ENCODE measurements around the gene PGAP6.

The PGAP6 gene

DNA sequence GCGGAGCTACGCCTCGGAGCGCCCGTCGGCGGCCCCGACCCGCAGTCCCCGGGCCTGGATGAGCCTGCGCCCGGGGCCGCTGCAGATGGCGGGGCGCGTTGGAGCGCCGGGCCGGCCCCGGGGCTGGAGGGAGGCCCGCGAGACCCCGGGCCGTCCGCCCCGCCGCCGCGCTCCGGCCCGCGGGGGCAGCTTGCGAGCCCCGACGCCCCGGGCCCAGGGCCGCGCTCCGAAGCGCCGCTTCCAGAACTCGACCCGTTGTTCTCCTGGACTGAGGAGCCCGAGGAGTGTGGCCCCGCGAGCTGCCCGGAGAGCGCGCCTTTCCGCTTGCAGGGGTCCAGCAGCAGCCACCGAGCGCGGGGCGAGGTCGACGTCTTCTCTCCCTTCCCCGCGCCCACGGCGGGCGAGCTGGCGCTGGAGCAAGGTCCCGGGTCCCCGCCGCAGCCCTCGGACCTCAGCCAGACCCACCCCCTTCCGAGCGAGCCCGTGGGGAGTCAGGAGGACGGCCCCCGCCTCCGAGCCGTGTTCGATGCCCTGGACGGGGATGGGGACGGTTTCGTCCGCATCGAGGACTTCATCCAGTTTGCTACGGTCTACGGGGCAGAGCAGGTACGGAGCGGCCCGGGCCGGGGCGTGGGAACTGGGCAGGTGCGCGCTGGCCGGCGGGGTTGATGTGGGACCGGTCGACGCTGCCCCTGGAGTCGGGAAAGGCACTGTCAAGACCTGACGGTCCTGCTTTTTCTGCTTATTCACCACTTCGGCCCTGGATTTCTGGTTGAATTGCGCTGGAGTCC, 44.5 kb upstream of the PGAP6 start:
- H3K27ac ChIP-seq (ENCODE audit: poor library complexity, severe bottlenecking): peak overlapping the region; percentile 95
- peak overlapping the region; percentile 77 for H3K4me3 ChIP-seq (ENCODE audit: severe bottlenecking)
- H3K27me3 ChIP-seq (ENCODE audit: insufficient read depth, poor library complexity, severe bottlenecking): no peaks in the 10 kb centered on the region
- DNase-seq (ENCODE audit: low spot score): no peak
- H3K36me3 ChIP-seq (ENCODE audit: low read depth): peaks cover 17% of the 10 kb centered on the region
- H3K4me1 ChIP-seq (ENCODE audit: insufficient read depth, poor library complexity, severe bottlenecking): peaks cover 13% of the 10 kb centered on the region
- H3K9me3 ChIP-seq (ENCODE audit: severe bottlenecking): no peaks in the 10 kb centered on the region
- ATAC-seq (ENCODE audit: low read depth): peak; percentile 10; the same call in 1 of the 3 replicates
- TF ChIP-seq, protein P1, sequence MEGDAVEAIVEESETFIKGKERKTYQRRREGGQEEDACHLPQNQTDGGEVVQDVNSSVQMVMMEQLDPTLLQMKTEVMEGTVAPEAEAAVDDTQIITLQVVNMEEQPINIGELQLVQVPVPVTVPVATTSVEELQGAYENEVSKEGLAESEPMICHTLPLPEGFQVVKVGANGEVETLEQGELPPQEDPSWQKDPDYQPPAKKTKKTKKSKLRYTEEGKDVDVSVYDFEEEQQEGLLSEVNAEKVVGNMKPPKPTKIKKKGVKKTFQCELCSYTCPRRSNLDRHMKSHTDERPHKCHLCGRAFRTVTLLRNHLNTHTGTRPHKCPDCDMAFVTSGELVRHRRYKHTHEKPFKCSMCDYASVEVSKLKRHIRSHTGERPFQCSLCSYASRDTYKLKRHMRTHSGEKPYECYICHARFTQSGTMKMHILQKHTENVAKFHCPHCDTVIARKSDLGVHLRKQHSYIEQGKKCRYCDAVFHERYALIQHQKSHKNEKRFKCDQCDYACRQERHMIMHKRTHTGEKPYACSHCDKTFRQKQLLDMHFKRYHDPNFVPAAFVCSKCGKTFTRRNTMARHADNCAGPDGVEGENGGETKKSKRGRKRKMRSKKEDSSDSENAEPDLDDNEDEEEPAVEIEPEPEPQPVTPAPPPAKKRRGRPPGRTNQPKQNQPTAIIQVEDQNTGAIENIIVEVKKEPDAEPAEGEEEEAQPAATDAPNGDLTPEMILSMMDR (IDR thresholded peaks at IDR 0.05; ENCODE audit: poor library complexity, severe bottlenecking): no peak

DNA sequence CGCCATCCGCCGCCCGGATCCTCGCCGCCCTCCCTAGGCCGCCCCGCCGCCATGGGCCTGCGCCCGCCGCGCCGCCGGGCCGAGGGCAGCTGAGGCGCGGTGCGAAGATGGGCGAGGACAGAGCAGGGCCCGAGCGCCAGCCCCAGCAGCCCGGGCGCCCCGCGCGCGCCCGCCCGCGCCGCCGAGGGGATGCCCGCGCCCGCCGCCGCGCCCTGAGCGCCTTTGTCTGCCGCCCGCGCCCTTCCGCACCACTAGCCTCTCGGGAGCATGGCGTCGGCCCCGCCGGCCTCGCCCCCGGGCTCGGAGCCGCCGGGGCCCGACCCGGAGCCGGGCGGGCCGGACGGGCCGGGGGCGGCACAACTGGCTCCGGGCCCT, 43.9 kb upstream of the PGAP6 start:
- DNase-seq (ENCODE audit: low spot score) (no peak), ATAC-seq (ENCODE audit: low read depth) (peak; percentile 2; the same call in 1 of the 3 replicates)
- peak overlapping the region; percentile 95 for H3K27ac ChIP-seq (ENCODE audit: poor library complexity, severe bottlenecking)
- H3K9me3 ChIP-seq (ENCODE audit: severe bottlenecking): no peaks in the 10 kb centered on the region
- TF ChIP-seq, protein P1 (IDR thresholded peaks at IDR 0.05; ENCODE audit: poor library complexity, severe bottlenecking): no peak
- H3K4me1 ChIP-seq (ENCODE audit: insufficient read depth, poor library complexity, severe bottlenecking): peaks cover 13% of the 10 kb centered on the region
- peak overlapping the region; percentile 77 for H3K4me3 ChIP-seq (ENCODE audit: severe bottlenecking)
- peaks cover 17% of the 10 kb centered on the region for H3K36me3 ChIP-seq (ENCODE audit: low read depth)
- H3K27me3 ChIP-seq (ENCODE audit: insufficient read depth, poor library complexity, severe bottlenecking): no peaks in the 10 kb centered on the region

DNA sequence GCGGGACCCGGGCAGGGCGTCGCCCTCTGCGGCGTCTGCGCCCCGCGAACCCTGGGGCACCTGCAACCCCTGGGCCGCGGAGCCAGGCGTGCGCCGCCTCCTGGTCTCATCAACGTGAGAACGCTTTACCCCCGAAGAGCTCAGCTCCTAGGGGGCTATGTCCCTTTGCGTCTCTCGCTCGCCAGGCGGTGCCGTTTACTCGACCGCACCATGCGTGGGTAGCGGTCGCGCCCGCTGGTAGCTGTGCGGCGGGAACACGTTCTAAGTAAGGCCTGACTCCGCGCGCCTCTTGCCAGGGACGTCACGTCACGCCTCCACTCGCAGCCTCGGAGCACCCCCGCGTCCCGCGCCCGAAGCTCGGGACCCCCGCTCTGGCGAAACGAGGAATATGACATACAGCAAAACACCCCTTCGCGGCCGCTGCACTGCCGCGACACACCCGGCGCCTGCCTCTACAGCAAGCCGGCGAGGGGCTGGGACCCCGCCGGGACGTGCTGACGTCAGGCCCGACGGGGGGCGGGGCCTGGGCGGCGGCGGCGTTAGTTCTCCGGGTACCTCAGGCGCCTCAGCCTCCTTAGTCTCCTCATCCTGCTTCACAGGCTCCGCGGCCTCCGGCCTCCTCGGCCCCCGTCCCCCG, 43.4 kb upstream of the PGAP6 start, which contains the start of gene RAB11FIP3:
Gene RAB11FIP3, plus strand, starts transcription at position 568 of the 637 bp plus-strand sequence. CDS start 358 bp downstream, outside the sequence.
- Histone ChIP-seq H3K9me3 (ENCODE audit: severe bottlenecking) (no peaks in the 10 kb centered on the region), H3K27ac (ENCODE audit: poor library complexity, severe bottlenecking) (peak within 1 kb of the TSS; percentile 95), H3K36me3 (ENCODE audit: low read depth) (peaks cover 13% of the 10 kb centered on the region), H3K4me1 (ENCODE audit: insufficient read depth, poor library complexity, severe bottlenecking) (peaks cover 13% of the 10 kb centered on the region), H3K27me3 (ENCODE audit: insufficient read depth, poor library complexity, severe bottlenecking) (no peaks in the 10 kb centered on the region), H3K4me3 (ENCODE audit: severe bottlenecking) (peak within 1 kb of the TSS; percentile 77)
- ATAC-seq (ENCODE audit: low read depth) (peak; percentile 64), DNase-seq (ENCODE audit: low spot score) (peak; percentile 79)
- TF ChIP-seq, protein P1 (IDR thresholded peaks at IDR 0.05; ENCODE audit: poor library complexity, severe bottlenecking): peak; percentile 36

DNA sequence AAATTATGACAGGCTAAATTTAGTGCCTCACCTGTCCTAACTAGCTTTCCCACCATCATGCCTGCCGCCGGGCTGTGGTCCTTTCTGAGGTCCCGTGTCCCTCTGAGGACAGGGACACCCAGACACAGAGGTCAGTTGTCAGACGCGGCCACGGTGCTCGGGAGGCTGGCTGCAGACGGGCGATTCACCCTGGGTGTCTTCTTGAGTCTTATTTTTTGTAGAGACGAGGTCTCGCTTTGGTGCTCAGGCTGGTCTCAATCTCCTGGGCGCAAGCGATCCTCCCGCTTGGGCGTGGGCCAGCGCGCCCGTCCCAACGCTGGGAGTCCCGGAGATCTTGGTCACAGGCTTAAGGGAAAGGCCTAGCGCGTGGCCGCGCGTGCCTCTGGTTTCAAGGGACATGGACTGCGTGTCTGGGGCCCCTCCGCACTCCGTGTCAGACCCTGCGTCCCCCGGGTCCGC, 42.9 kb upstream of the PGAP6 start:
- Histone ChIP-seq H3K4me1 (ENCODE audit: insufficient read depth, poor library complexity, severe bottlenecking) (peaks cover 13% of the 10 kb centered on the region), H3K4me3 (ENCODE audit: severe bottlenecking) (peak overlapping the region; percentile 77), H3K9me3 (ENCODE audit: severe bottlenecking) (no peaks in the 10 kb centered on the region), H3K36me3 (ENCODE audit: low read depth) (peaks cover 7% of the 10 kb centered on the region), H3K27me3 (ENCODE audit: insufficient read depth, poor library complexity, severe bottlenecking) (no peaks in the 10 kb centered on the region), H3K27ac (ENCODE audit: poor library complexity, severe bottlenecking) (peak overlapping the region; percentile 95)
- TF ChIP-seq, protein P1 (IDR thresholded peaks at IDR 0.05; ENCODE audit: poor library complexity, severe bottlenecking): no peak
- ATAC-seq (ENCODE audit: low read depth) (peak; percentile 13), DNase-seq (ENCODE audit: low spot score) (no peak)

Data from RWPE2 (cell line).